ENCODE results near the gene FGF5.
"Not testable (repeated sequence)": the region's sequence is repeated elsewhere in the genome, so short reads cannot be mapped to it uniquely, and the experiment has no call there.

The FGF5 gene

DNA sequence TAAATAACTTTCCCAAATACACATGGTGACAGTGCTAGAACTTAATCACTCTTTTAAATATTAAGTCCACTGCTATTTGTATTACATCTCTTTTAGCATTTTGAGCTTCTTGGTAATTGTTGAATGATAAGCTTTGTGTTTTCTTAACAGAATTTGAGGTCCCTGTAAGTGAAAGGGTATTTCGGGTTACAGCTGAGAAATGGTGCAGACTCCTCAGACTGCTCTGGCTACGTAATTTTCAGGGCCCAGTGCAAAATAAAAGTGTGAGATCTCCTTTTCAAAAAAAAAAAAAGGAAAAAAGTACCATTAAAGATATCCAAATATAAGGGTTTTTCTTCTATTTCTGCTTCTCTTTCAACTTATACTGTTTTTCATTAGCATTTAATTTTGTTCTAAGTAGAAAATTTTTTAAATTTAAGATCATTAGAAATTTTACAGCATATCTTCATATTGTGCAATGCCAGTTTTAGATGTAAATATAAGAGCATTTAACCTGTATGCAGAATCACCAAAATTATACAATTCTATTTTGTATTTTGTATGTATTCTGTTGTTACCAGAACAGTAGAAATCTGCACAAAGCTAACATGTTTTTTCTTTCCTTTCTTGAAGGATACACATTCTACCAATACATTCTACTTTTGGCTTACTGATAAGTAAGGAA, 33.6 kb upstream of the FGF5 start:
- no peak overlapping the region for H3K4me3 ChIP-seq (ENCODE audit: insufficient read depth, low read depth, low read length, poor library complexity, severe bottlenecking)
- H3K4me1 ChIP-seq (ENCODE audit: control insufficient read depth, insufficient read depth, low read length, poor library complexity, severe bottlenecking) = no peaks in the 10 kb centered on the region
- H3K27ac ChIP-seq (ENCODE audit: insufficient read depth, low read length, poor library complexity, severe bottlenecking) = no peak overlapping the region
- no peak for DNase-seq
- peaks cover 5% of the 10 kb centered on the region for H3K27me3 ChIP-seq (replicated peaks; ENCODE audit: control insufficient read depth, insufficient read depth, low read length, poor library complexity, severe bottlenecking)
- no peaks in the 10 kb centered on the region for H3K36me3 ChIP-seq (ENCODE audit: control insufficient read depth, insufficient read depth, low read length)
- no peaks in the 10 kb centered on the region for H3K9me3 ChIP-seq (ENCODE audit: control insufficient read depth, low read length)

DNA sequence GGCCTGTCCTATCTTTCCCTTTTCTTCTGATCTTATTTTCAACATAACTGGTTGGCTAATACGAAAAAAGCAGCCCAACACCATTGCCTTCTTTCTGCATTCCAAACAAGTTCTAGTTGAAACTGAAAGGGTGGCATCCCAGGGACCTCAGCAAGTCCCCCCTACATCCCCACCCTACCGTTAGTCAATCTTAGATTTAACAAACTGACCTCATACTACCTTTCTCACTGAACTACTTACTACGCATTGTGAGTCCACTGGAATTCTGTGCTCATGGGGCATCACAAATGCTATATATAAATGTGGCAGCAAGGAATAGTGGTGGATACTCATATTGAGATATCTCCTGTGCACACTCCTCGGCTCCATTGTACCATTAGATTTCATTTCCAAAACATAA, 33.1 kb upstream of the FGF5 start:
- Histone ChIP-seq H3K9me3 (ENCODE audit: control insufficient read depth, low read length) (no peaks in the 10 kb centered on the region), H3K4me1 (ENCODE audit: control insufficient read depth, insufficient read depth, low read length, poor library complexity, severe bottlenecking) (no peaks in the 10 kb centered on the region), H3K27ac (ENCODE audit: insufficient read depth, low read length, poor library complexity, severe bottlenecking) (no peak overlapping the region), H3K4me3 (ENCODE audit: insufficient read depth, low read depth, low read length, poor library complexity, severe bottlenecking) (no peak overlapping the region), H3K27me3 (replicated peaks; ENCODE audit: control insufficient read depth, insufficient read depth, low read length, poor library complexity, severe bottlenecking) (peaks cover 5% of the 10 kb centered on the region), H3K36me3 (ENCODE audit: control insufficient read depth, insufficient read depth, low read length) (no peaks in the 10 kb centered on the region)
- DNase-seq = no peak

DNA sequence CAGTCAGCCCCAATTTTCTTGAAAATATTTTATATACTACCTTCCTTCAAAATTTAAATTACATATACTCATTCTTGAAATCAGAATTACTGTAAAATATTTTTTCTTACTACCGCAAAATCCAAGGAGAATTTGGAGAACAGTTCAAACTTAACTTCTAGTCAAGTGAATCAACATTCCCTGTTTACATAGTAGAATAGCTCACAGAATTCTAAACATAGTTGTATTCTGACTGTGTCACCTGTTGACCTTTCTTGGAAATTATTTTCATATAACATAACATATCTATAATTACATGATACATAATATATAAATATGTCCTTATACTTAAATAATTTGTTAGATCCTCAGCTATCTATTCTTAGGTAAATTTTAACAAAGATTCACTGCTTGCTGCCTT, 31.0 kb upstream of the FGF5 start:
- H3K9me3 ChIP-seq (ENCODE audit: control insufficient read depth, low read length) = no peaks in the 10 kb centered on the region
- H3K36me3 ChIP-seq (ENCODE audit: control insufficient read depth, insufficient read depth, low read length) = no peaks in the 10 kb centered on the region
- peaks cover 5% of the 10 kb centered on the region for H3K27me3 ChIP-seq (replicated peaks; ENCODE audit: control insufficient read depth, insufficient read depth, low read length, poor library complexity, severe bottlenecking)
- DNase-seq = no peak
- H3K4me3 ChIP-seq (ENCODE audit: insufficient read depth, low read depth, low read length, poor library complexity, severe bottlenecking) = no peak overlapping the region
- H3K27ac ChIP-seq (ENCODE audit: insufficient read depth, low read length, poor library complexity, severe bottlenecking) = no peak overlapping the region
- no peaks in the 10 kb centered on the region for H3K4me1 ChIP-seq (ENCODE audit: control insufficient read depth, insufficient read depth, low read length, poor library complexity, severe bottlenecking)

DNA sequence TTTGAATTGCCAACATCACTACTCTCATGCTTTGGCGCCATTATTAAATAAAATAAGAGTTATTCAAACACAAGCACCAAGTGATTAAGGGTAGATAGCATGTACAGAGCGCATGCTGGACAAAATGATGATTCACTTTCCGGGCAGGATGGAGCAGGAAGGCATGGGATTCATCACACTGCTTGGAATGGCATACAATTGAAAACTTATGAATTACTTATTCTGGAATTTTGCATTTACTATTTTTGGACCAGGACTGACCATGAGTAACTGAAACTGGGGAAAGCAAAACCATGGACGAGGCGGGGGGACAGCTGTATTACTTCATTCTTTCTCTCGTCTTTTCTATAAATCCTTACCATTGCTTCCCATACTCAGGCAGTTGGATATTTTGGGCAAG, 28.5 kb upstream of the FGF5 start:
- no peaks in the 10 kb centered on the region for H3K27me3 ChIP-seq (replicated peaks; ENCODE audit: control insufficient read depth, insufficient read depth, low read length, poor library complexity, severe bottlenecking)
- H3K9me3 ChIP-seq (ENCODE audit: control insufficient read depth, low read length) = no peaks in the 10 kb centered on the region
- DNase-seq = no peak
- no peaks in the 10 kb centered on the region for H3K4me1 ChIP-seq (ENCODE audit: control insufficient read depth, insufficient read depth, low read length, poor library complexity, severe bottlenecking)
- H3K36me3 ChIP-seq (ENCODE audit: control insufficient read depth, insufficient read depth, low read length) = no peaks in the 10 kb centered on the region
- no peak overlapping the region for H3K4me3 ChIP-seq (ENCODE audit: insufficient read depth, low read depth, low read length, poor library complexity, severe bottlenecking)
- H3K27ac ChIP-seq (ENCODE audit: insufficient read depth, low read length, poor library complexity, severe bottlenecking) = no peak overlapping the region

DNA sequence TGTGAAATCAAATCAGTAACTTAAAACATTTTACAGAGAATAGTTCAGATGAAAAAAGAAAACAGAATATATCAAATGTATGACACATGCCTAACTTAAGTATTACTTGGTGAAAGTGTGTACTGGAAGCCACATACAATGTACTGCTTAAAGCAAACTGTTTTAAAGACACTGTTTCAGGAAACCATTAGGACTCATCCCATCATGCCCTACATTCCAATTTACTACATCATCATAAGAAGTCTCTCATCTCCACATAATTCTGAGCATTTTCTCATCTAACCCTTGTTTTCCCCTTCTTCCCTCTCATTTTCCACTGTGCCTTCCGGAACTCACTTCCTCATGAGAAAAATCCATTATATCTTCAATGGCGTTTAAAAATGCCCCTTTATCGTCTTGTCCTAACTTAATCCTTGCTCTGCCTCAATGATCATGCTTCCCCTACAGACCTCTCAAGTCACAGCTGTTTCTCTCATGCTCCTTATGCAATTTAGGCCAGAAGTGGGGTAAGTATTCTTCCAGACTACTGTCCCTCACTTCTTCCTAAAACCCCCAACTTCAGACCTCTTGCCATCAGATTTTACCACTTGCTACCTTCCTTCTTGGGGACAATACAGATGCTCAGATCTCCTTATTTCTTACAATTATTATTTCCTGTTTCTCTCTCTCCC, 26.8 kb upstream of the FGF5 start:
- no peaks in the 10 kb centered on the region for H3K36me3 ChIP-seq (ENCODE audit: control insufficient read depth, insufficient read depth, low read length)
- H3K4me3 ChIP-seq (ENCODE audit: insufficient read depth, low read depth, low read length, poor library complexity, severe bottlenecking) = no peak overlapping the region
- no peaks in the 10 kb centered on the region for H3K9me3 ChIP-seq (ENCODE audit: control insufficient read depth, low read length)
- H3K27me3 ChIP-seq (replicated peaks; ENCODE audit: control insufficient read depth, insufficient read depth, low read length, poor library complexity, severe bottlenecking) = no peaks in the 10 kb centered on the region
- H3K4me1 ChIP-seq (ENCODE audit: control insufficient read depth, insufficient read depth, low read length, poor library complexity, severe bottlenecking) = no peaks in the 10 kb centered on the region
- no peak overlapping the region for H3K27ac ChIP-seq (ENCODE audit: insufficient read depth, low read length, poor library complexity, severe bottlenecking)
- DNase-seq = no peak

DNA sequence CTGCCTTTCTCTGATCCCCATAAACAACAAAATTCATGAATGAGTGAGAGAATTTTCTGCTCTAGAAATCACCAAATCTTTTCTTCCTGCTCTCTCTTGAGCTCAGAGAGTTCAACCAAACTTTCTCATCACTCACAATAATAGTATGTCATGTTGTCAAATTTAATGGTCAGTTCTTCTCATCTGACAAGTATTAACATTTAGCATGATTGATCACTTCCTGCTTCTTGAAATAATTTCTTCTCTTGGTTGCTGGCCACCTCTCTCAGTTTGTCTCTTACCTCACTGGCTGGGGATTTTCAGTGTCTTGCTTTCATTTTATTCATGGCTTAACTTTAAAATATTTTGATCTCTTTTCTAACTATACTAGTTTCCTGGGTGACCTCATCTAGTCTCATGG, 25.5 kb upstream of the FGF5 start:
- H3K36me3 ChIP-seq (ENCODE audit: control insufficient read depth, insufficient read depth, low read length) = no peaks in the 10 kb centered on the region
- H3K9me3 ChIP-seq (ENCODE audit: control insufficient read depth, low read length) = no peaks in the 10 kb centered on the region
- no peak for DNase-seq
- no peak overlapping the region for H3K27ac ChIP-seq (ENCODE audit: insufficient read depth, low read length, poor library complexity, severe bottlenecking)
- no peak overlapping the region for H3K4me3 ChIP-seq (ENCODE audit: insufficient read depth, low read depth, low read length, poor library complexity, severe bottlenecking)
- H3K4me1 ChIP-seq (ENCODE audit: control insufficient read depth, insufficient read depth, low read length, poor library complexity, severe bottlenecking) = no peaks in the 10 kb centered on the region
- no peaks in the 10 kb centered on the region for H3K27me3 ChIP-seq (replicated peaks; ENCODE audit: control insufficient read depth, insufficient read depth, low read length, poor library complexity, severe bottlenecking)

DNA sequence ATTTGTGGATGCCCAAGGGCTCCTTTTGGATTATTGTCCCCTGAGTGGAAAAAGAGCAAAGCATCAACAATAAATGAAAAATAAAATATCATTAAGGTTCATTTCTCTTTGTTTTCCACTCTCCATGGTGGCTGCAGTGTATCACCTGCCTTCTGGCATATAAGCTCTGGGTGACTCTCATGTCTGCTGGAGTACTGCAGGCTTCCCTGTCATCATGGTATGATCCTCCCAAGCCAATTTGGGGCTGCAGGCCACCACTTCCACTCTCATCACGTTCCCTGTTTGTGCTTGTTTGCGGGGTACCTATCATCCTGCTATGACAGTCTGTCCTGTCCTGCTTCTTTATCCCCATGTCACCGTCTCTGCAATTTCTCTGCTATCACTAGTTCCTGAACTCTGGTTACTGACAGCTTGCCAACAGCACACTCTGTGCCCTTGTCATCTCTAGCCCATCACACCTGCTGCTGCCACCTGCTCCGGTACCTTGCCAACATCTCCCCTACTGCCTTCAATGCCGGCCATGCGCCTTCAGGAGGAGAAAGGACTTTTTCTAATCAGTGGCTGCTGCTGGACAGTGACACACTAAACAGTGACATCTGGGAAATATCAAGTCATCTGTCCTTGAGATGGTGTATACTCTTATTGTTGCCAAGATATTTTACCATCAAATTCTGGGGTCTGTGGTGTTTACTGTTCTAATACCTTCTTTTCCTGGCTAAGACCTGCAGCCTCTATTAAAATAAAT, 23.0 kb upstream of the FGF5 start:
- Histone ChIP-seq H3K27ac (ENCODE audit: insufficient read depth, low read length, poor library complexity, severe bottlenecking) (no peak overlapping the region), H3K36me3 (ENCODE audit: control insufficient read depth, insufficient read depth, low read length) (no peaks in the 10 kb centered on the region), H3K27me3 (replicated peaks; ENCODE audit: control insufficient read depth, insufficient read depth, low read length, poor library complexity, severe bottlenecking) (no peaks in the 10 kb centered on the region), H3K9me3 (ENCODE audit: control insufficient read depth, low read length) (no peaks in the 10 kb centered on the region), H3K4me3 (ENCODE audit: insufficient read depth, low read depth, low read length, poor library complexity, severe bottlenecking) (no peak overlapping the region), H3K4me1 (ENCODE audit: control insufficient read depth, insufficient read depth, low read length, poor library complexity, severe bottlenecking) (no peaks in the 10 kb centered on the region)
- DNase-seq = no peak

DNA sequence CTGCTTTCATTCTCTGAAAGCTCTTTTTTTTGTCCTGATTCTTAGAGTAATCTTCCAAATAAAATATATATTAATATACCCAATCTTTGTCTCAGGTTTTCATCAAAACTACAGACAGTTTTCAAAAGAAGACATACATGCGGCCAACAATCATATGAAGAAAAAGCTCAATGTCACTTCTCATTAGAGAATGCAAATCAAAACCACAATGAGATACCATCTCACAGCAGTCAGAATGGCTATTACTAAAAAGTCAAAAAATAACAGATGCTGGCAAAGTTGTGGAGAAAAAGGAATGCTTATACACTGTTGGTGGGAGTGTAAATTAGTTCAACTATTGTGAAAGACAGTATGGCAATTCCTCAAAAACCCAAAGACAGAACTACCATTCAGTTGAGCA, 19.0 kb upstream of the FGF5 start:
- H3K9me3 ChIP-seq (ENCODE audit: control insufficient read depth, low read length); H3K27ac ChIP-seq (ENCODE audit: insufficient read depth, low read length, poor library complexity, severe bottlenecking); DNase-seq; H3K36me3 ChIP-seq (ENCODE audit: control insufficient read depth, insufficient read depth, low read length); H3K4me3 ChIP-seq (ENCODE audit: insufficient read depth, low read depth, low read length, poor library complexity, severe bottlenecking); H3K4me1 ChIP-seq (ENCODE audit: control insufficient read depth, insufficient read depth, low read length, poor library complexity, severe bottlenecking); H3K27me3 ChIP-seq (replicated peaks; ENCODE audit: control insufficient read depth, insufficient read depth, low read length, poor library complexity, severe bottlenecking): not testable (repeated sequence)

DNA sequence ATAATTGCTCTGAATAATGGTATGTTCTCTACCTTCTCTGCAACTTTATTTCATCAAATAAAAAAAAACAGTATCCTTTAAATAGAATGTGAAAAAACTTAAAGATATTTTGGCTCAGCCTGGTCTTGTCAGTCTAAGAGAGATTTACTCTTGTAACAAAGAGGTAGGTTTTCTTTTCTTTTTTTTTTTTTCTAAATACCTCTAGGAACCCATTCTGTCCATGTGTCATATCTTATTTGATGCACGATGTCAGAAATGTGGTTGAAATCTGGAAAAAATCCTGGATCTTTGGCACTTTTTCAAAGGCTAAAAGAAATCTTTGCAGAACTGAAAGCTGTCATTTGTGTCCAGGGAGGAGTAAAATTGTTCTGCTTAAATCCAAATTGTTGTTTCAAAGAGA, 17.3 kb upstream of the FGF5 start:
- Histone ChIP-seq H3K9me3 (ENCODE audit: control insufficient read depth, low read length) (no peaks in the 10 kb centered on the region), H3K27ac (ENCODE audit: insufficient read depth, low read length, poor library complexity, severe bottlenecking) (no peak overlapping the region), H3K36me3 (ENCODE audit: control insufficient read depth, insufficient read depth, low read length) (no peaks in the 10 kb centered on the region), H3K4me1 (ENCODE audit: control insufficient read depth, insufficient read depth, low read length, poor library complexity, severe bottlenecking) (no peaks in the 10 kb centered on the region), H3K4me3 (ENCODE audit: insufficient read depth, low read depth, low read length, poor library complexity, severe bottlenecking) (no peak overlapping the region), H3K27me3 (replicated peaks; ENCODE audit: control insufficient read depth, insufficient read depth, low read length, poor library complexity, severe bottlenecking) (no peaks in the 10 kb centered on the region)
- DNase-seq = no peak

DNA sequence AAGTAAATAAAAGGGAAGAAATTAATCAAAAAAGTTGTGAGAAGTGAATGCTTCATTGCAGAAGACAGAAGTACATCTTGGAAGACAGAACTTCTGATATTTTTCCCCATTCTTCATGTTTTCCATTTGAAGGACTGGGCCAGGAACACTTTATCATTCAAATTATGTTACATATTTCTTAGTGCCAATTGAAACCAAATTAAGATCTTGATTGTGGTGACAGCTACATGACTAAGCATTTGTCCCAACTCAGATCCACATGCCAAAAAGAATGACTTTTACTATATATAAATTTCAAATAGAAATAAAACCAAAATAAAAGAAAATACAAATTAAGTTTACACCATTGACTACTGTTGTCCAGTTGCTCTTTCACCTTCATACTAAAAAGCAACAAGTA, 14.0 kb upstream of the FGF5 start:
- no peaks in the 10 kb centered on the region for H3K4me1 ChIP-seq (ENCODE audit: control insufficient read depth, insufficient read depth, low read length, poor library complexity, severe bottlenecking)
- H3K27me3 ChIP-seq (replicated peaks; ENCODE audit: control insufficient read depth, insufficient read depth, low read length, poor library complexity, severe bottlenecking) = no peaks in the 10 kb centered on the region
- H3K4me3 ChIP-seq (ENCODE audit: insufficient read depth, low read depth, low read length, poor library complexity, severe bottlenecking) = no peak overlapping the region
- no peak for DNase-seq
- no peaks in the 10 kb centered on the region for H3K36me3 ChIP-seq (ENCODE audit: control insufficient read depth, insufficient read depth, low read length)
- H3K9me3 ChIP-seq (ENCODE audit: control insufficient read depth, low read length) = no peaks in the 10 kb centered on the region
- no peak overlapping the region for H3K27ac ChIP-seq (ENCODE audit: insufficient read depth, low read length, poor library complexity, severe bottlenecking)
